IPS-18c (cell line): Measurements from ENCODE around the gene ADAMTSL2.

ENCODE experiments used
- H3K4me3 ChIP-seq: 2 replicates; pipeline ENCODE4 v1.7.0; 2013; ENCODE audit warnings: low read depth, mild to moderate bottlenecking, low read length, moderate library complexity; ENCODE audit not compliant: insufficient read depth
- H3K9me3 ChIP-seq: one replicate; pipeline ENCODE4 v1.6.1; 2013; ENCODE audit warnings: mild to moderate bottlenecking, low read length, moderate library complexity; ENCODE audit not compliant: control insufficient read depth, insufficient read depth

The ADAMTSL2 gene

GRCh38 chr9:133496861-133497842, 37.4 kb upstream of the ADAMTSL2 start:
- no peak overlapping the region for H3K4me3 ChIP-seq
- H3K9me3 ChIP-seq, result peaks cover 2% of the 10 kb centered on the region

GRCh38 chr9:133499132-133499891, 35.2 kb upstream of the ADAMTSL2 start:
- no peak overlapping the region for H3K4me3 ChIP-seq
- peaks cover 2% of the 10 kb centered on the region for H3K9me3 ChIP-seq

GRCh38 chr9:133499892-133500270, 34.6 kb upstream of the ADAMTSL2 start:
- H3K9me3 ChIP-seq, result peaks cover 1% of the 10 kb centered on the region
- H3K4me3 ChIP-seq, result no peak overlapping the region

DNA sequence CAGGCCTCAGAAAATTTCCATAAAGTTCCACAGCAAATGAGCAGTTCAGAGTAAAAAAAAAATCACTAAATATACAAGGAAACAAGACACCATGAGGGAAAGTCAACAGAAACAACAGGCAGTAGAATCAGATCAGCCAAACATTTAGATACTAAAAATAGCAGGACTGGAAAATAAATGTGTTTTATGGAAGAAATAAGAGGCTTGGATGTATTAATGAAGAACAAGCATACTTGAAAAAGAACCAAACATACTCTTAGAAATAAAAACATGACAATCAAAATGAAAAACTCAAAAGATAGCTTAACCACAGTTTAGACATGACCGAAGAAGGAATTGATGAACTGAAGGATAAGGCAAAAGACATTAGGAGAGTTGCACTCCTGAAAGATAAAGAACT, 32.4 kb upstream of the ADAMTSL2 start:
- H3K4me3 ChIP-seq, result no peak overlapping the region
- H3K9me3 ChIP-seq, result no peaks in the 10 kb centered on the region

GRCh38 chr9:133505186-133505830, 29.2 kb upstream of the ADAMTSL2 start:
- H3K4me3 ChIP-seq, result no peak overlapping the region

DNA sequence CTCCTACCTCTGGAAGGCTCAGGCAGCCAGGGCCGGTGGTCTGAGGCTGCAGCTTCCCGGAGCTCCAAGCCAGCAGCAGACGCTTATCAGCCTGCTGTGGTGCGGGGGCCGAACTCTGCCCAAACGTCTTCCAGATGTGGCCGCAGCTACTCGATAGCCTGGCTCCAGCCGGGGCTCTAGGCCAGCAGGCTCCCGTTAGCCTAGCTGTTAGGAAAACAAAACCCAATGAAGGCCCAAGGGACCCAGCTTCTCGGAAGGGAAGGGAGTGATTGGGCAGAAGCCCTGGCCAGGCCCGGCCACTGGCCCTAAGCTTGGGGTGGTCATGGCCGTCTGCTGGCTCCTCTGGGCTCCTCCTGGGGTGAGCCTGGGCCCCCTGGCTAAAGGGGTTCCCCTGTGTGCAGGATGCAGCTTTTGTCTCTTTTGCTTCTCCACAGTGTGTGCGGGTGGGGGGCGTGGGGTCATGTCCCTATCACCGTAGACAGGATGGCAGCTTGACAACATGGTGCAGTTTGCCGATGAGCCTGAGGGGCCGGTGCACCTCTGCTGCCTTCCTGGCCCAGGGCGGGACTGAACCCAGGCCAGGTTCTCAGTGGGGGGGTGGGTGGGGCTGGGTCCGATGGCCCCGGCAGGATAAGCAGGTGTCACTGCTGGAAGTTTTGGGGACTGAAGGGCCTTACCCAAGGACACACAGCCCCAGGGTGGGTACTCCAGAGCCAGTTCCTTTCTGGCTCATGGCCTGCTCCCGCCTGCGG, 28.4 kb upstream of the ADAMTSL2 start:
- Histone ChIP-seq H3K4me3 (no peak overlapping the region), H3K9me3 (peaks cover 2% of the 10 kb centered on the region)

More at GRCh38 chr9:133505186-133505830, 29.2 kb upstream of the ADAMTSL2 start:
- H3K9me3 ChIP-seq, result no peaks in the 10 kb centered on the region

DNA sequence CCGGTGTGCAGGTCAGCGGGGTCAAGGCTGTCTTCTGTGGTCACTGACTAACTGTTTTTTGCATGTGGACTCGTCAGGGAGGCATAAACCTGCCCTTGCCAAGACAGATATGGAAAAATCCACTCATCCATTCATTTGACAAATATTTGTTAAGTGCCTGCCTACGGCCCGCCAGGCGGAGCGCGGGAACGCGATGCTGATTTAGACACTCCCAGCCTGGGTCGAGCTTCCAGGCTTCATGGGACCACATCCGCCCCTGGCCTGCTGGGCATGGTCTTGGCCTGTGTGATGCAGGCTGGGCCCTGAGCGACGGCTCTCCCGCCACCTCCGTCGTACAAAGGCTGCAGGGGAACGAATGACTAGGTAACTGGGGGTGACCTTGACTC, 27.9 kb upstream of the ADAMTSL2 start:
- H3K9me3 ChIP-seq, result peaks cover 2% of the 10 kb centered on the region
- no peak overlapping the region for H3K4me3 ChIP-seq

DNA sequence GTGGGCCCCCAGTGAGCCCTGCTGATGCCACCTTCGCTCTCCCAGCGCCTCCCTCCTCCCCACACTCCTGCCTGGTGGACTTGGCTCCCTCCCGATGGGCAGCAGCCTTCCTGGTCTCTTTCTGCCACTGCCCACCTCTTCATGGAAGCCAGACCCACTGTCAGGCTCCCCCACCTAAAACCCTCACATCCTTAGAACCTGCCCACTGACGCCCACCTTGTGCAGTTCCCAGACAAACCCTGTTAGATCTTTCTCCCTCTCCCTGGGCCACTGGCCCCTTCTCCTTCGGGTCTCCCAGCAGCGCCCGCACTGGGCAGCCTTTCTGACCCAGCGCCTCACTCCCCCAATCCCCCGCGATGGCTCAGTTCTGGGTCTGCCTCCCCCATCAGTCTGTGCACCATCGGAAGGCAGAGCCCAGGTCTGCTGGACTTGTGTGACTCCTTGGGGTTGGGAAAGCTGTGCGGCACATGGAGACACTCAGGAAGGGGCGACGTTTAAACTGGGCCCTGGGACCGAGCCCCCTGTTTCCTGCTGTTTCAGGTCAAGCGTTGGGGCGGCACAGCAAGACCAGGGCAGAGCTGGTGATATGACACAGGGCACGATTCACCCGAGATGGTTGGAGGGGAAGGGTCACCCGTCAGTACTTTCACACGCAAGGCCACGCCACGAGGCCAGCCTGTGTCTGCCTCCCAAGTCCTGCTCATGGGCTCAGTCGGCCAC, 27.1 kb upstream of the ADAMTSL2 start:
- H3K4me3 ChIP-seq, result no peak overlapping the region
- H3K9me3 ChIP-seq, result peaks cover 2% of the 10 kb centered on the region

- H3K4me3 ChIP-seq, result no peak overlapping the region
Observed at GRCh38 chr9:133508046-133508445, 26.5 kb upstream of the ADAMTSL2 start.

GRCh38 chr9:133509179-133510083, 25.1 kb upstream of the ADAMTSL2 start:
- H3K4me3 ChIP-seq, result no peak overlapping the region
- peaks cover 2% of the 10 kb centered on the region for H3K9me3 ChIP-seq

More at GRCh38 chr9:133508046-133508445, 26.5 kb upstream of the ADAMTSL2 start:
- H3K9me3 ChIP-seq, result peaks cover 2% of the 10 kb centered on the region

DNA sequence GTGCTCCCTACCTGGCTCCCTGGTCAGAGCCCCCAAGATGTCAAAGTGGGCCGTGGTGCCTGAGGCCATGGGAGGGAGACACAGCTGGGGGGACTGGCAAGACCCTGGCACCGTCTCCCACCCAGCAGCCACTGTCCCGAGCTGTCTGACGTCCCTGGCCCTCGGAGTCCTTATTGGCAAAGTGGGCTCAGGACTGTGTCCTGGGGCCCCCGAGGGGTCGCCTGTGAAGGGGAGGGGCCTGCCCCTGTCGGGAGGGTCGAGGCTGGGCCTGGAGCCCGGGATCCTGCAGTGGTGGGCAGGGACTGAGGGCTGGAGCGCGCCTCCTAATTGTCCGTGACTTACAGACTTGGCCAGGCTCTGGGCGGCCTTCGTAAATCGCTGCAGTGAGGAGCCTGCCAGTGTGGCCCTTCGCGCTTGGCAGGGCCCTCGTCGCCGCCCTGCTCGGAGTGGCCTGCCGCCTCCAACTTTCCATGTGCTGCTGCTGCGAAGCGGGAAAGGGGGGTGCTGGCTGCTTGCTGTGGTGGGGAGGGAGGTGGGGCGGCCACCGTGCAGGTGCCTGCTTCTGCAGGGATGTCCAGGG, 23.5 kb upstream of the ADAMTSL2 start:
- Histone ChIP-seq H3K9me3 (peaks cover 2% of the 10 kb centered on the region), H3K4me3 (no peak overlapping the region)

DNA sequence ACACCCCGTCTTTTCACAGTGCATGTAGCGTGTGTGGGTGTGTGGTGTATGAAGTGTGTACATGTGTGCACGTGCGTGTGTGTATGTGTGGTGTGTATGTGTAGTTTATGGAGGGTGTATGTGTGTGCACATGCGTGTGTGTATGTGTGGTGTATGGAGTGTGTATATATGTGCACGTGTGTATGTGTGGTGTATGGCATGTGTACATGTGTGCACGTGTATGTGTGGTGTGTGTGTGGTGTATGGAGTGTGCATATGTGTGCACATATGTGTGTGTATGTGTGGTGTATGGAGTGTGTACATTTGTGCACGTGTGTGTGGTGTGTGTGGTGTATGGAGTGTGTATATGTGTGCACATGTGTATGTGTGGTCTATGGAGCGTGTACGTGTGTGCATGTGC, 22.9 kb upstream of the ADAMTSL2 start:
- H3K4me3 ChIP-seq, result no peak overlapping the region
- H3K9me3 ChIP-seq, result peaks cover 2% of the 10 kb centered on the region

- peaks cover 2% of the 10 kb centered on the region for H3K9me3 ChIP-seq
- H3K4me3 ChIP-seq, result no peak overlapping the region
Observed at GRCh38 chr9:133512253-133513213, 22.0 kb upstream of the ADAMTSL2 start.
